ENCODE results near the gene EPB41L4A.
"Not testable (repeated sequence)": the region's sequence is repeated elsewhere in the genome, so short reads cannot be mapped to it uniquely, and the experiment has no call there.

EPB41L4A gene

DNA sequence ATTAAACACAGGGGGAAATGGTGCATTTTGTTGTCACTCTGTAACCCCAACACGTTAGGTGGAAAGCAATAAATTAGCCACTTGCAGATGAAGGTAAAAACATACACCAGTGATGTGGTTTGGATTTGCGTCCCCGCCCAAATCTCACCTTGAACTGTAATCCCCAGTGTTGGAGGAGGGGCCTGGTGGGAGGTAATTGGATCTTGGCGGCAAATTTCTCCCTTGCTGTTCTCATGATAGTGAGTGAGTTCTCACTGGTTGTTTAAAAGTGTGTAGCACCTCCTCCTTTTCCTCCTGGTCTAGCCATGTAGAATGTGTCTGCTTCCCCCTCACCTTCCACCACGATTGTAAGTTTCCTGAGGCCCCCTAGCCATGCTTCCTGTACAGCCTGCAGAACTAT is 17.2 kb downstream of the EPB41L4A start:
- DNase-seq (ENCODE audit: low spot score): no peak

- no peak for DNase-seq (ENCODE audit: low spot score)
These were observed 21.4 kb downstream of the EPB41L4A start for GRCh38 chr5:112397690-112398089.

GRCh38 chr5:112396430-112396829 is 22.6 kb downstream of the EPB41L4A start:
- no peak for DNase-seq (ENCODE audit: low spot score)

- DNase-seq (ENCODE audit: low spot score): not testable (repeated sequence)
These were observed 23.8 kb downstream of the EPB41L4A start for GRCh38 chr5:112395299-112395698.

GRCh38 chr5:112390327-112390726 is 28.8 kb downstream of the EPB41L4A start:
- no peak for DNase-seq (ENCODE audit: low spot score)

GRCh38 chr5:112388739-112389138 is 30.3 kb downstream of the EPB41L4A start:
- DNase-seq (ENCODE audit: low spot score): no peak

DNA sequence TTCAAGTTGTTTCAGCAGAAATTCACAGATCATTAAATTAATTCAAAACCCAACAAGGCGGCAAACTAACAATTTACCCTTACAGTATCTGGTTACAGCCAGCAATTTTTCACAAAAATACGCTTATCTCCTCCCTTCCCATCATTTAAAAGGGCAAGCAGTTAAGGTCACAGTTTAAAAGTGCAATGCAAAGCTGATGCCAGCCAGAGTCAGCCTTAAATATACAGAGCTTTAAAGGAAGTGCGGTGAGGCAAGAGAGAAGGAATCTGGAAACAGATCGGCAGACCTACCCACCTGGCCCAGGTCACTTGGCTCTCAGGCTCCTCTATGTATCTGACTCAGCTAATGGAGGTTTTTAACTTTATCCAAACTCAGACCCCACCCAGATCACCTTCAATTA is 31.0 kb downstream of the EPB41L4A start:
- DNase-seq (ENCODE audit: low spot score): no peak

DNA sequence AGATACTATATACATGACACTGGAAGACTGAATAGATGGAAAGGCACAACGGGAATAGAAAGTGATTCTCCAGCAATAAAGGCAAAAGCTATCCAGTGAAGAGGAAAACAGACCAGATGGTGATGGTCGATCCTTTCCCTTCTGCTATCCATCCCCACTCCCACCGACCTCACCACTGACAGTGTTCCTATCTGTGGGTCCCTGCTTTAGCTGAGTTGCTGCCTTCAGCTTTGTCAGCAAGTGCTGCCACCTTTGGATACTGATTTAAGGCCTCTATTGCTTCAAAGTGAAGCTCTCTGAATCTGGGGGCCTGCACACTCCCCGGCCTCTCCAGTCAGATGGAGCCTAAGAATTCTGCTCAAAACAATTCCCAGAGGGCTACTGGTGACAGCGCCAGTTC is 32.3 kb downstream of the EPB41L4A start:
- no peak for DNase-seq (ENCODE audit: low spot score)

GRCh38 chr5:112385969-112386368 is 33.1 kb downstream of the EPB41L4A start:
- no peak for DNase-seq (ENCODE audit: low spot score)

DNA sequence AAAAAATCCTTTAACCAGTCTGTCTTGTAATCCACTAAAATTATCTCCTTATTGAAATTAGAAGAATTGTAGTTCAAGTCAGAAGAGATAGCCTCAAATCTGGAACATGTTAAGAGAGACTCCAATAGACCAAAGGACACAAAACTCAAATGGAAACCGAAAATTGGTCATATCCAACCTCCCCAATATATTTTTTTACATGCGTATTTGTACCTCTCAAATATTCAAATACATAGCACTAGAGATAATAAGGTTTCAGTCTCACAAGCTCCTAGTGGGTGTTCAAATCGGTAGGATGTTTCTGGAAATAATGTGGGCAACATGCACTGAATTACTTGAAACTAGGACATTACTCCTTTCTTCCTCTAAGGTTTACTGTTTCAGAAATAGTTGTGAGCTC is 33.5 kb downstream of the EPB41L4A start:
- DNase-seq (ENCODE audit: low spot score): no peak

GRCh38 chr5:112384523-112384922 is 34.6 kb downstream of the EPB41L4A start:
- no peak for DNase-seq (ENCODE audit: low spot score)

DNA sequence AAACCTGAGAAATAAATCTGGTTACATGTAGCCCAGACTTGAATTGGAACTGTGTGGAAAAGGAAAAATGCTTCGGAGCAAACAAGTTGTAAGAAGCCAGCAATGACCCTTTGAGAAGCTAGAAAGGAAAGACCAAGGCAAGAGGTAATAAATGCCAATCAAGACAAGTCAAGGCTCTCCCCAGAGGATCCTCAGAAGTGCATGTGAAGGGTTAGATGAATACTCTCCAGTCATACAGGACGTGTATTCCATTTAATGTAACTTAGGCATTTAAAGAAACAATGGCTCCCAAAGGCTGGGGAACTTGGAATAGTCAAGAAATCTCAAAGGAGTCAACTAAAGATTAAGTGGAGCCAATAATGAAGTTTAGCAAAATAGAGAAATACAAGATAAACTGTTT is 36.2 kb downstream of the EPB41L4A start:
- no peak for DNase-seq (ENCODE audit: low spot score)

DNA sequence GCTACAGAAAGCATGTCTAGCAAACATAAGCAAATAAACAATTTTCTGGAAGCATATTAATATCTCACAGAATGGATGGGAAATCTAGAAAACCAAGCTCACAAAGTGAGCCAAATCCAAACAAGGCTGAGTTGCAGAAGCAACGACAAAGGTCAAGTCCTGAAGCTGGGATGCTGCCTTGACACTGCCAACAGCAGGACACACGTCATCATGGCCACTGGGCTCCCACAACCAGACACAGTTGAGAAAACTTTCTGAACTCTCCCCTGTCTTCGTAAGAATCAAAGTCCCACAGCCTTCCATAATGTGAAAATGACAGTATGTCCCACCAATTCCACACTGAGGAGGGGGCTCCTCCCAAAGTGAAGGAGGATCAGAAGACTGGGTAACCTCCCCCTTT is 37.6 kb downstream of the EPB41L4A start:
- DNase-seq (ENCODE audit: low spot score): no peak

- no peak for DNase-seq (ENCODE audit: low spot score)
These were observed 39.3 kb downstream of the EPB41L4A start for GRCh38 chr5:112379542-112380325.

GRCh38 chr5:112374818-112375217 is 44.3 kb downstream of the EPB41L4A start:
- DNase-seq (ENCODE audit: low spot score): no peak

DNA sequence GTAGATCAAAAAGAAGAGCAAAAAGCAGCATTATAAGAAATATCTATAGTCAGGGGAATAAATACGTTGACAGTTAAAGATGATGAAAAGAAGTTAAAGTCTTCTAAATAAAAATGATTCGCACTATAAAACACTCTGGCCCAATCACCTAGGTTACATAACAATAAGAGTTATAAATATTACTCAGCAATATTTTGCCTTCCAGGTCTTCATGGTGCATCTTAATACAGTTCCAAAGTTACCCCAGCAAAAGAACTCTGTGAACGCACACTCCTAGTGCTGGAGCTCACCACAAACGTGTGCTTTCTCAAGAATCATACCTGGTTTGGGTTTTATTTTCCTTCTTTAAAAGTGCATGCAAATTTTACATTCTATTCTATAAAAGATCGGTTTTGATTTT is 44.7 kb downstream of the EPB41L4A start:
- DNase-seq (ENCODE audit: low spot score): no peak

DNA sequence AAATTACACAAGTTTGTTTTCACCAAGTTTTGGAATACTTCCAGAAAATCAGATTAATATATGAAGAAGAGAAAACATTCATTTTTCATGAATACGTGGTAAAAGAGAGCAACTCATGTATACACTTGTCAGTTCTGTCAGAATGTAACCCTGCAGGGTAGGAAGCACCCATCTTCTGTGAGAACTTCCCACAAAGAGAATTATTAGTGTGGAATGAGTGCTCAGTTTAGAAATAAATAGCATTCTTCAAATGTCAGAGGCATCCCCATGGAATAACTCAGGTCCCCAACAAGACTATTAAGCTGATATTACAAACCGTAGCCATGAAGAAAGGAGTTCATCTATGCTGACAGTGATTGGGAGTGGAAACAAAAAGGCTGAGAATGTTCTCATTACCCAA is 45.2 kb downstream of the EPB41L4A start:
- no peak for DNase-seq (ENCODE audit: low spot score)

DNA sequence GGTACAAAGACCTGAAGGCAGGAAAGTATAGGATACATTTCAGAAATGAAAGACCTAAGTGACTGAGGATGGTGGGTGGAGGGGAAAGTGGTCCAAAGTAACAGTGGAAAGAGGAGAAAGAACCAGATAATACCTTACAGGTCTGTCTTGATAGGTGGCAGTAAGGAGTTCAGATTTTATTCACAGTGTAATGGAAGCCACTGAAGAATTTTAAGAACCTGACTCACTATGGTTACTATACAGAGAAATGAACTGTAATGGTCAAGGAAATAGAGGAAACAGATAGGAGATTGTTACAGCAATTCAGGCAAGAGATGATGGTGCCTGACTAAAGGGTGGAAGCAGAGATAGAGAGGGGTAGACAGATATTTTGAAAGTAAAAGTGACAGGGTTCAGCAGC is 46.5 kb downstream of the EPB41L4A start:
- no peak for DNase-seq (ENCODE audit: low spot score)

GRCh38 chr5:112371067-112371466 is 48.0 kb downstream of the EPB41L4A start:
- DNase-seq (ENCODE audit: low spot score): no peak

DNA sequence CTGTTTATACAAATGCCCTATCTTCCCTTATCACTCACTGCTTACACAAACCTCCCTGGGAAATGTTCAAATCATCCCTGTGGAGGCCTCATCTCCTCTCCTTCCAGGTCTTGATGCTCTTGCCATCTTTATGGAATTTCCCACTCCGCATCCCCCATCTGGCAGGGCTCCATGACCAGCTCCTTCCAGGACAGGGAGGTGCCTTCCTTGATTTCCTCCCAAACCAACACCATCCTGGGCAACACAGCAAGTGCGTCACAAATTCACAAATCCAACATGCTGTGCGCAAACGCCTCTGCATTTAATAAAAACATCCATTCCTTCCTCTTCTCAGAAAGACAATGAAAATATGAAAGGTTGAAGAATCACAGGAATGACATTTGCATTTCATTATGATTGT is 51.7 kb downstream of the EPB41L4A start:
- DNase-seq (ENCODE audit: low spot score): no peak

- DNase-seq (ENCODE audit: low spot score): peak; percentile 26
These were observed 52.1 kb downstream of the EPB41L4A start for GRCh38 chr5:112366987-112367386.

DNA sequence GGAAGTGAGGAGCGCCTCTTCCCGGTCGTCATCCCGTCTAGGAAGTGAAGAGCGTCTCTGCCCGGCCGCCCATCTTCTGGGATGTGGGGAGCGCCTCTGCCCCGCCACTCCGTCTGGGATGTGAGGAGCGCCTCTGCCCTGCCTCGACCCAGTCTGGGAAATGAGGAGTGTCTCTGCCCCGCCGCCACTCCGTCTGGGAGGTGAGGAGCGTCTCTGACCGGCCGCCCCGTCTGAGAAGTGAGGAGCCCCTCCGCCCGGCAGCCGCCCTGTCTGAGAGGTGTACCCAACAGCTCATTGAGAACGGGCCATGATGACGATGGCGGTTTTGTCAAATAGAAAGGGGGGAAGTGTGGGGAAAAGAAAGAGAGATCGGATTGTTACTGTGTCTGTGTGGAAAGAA is 58.3 kb downstream of the EPB41L4A start:
- not testable (repeated sequence) for DNase-seq (ENCODE audit: low spot score)

- DNase-seq (ENCODE audit: low spot score): no peak
These were observed 62.7 kb downstream of the EPB41L4A start for GRCh38 chr5:112356178-112356956.
